ENCODE results near the gene AMIGO2. TPM values are rescaled to one million over a fixed set of nuclear protein-coding genes. Genes with fewer than 3 reads are reported as not detected.

The AMIGO2 gene
- total RNA-seq, 1 experiment from 2014 or later = 8.6 TPM

GRCh38 chr12:47039079-47039478 is 40.7 kb downstream of the AMIGO2 start:
- no peak for DNase-seq
- Mint-ChIP-seq H3K4me1 (peaks cover 13 to 15% of the 10 kb centered on the region in 2 experiments), H3K27ac (no peak overlapping the region), H3K27me3 (ENCODE audit: low read depth) (no peaks in the 10 kb centered on the region), H3K4me3 (no peak overlapping the region), H3K9me3 (peaks cover 0 to 2% of the 10 kb centered on the region in 2 experiments; a peak in 1 of 5 replicates), H3K36me3 (ENCODE audit: insufficient read depth in 1 of 3, low read depth in 3 of 3) (peaks cover 0 to 2% (median 0%) of the 10 kb centered on the region in 3 experiments; a peak in 2 of 7 replicates)
- Histone ChIP-seq H3K27ac (ENCODE audit: insufficient read length, low read depth, low read length) (no peak overlapping the region), H3K14ac (ENCODE audit: insufficient read depth, low read length) (no peak overlapping the region), H3K79me1 (ENCODE audit: insufficient read depth, low read depth, low read length, poor library complexity, severe bottlenecking) (no peaks in the 10 kb centered on the region), H3K27me3 (ENCODE audit: insufficient read depth, low read length) (no peaks in the 10 kb centered on the region), H3K9ac (ENCODE audit: extremely low read depth, insufficient read length, low read length) (no peak overlapping the region), H3K18ac (ENCODE audit: insufficient read length, low read depth, low read length) (no peak overlapping the region), H2BK12ac (ENCODE audit: insufficient read length, low read depth, low read length) (no peak overlapping the region), H2AK5ac (ENCODE audit: insufficient read length, low read length) (no peak overlapping the region), H3T11ph (ENCODE audit: low read length) (no peak overlapping the region), H4K20me1 (ENCODE audit: control insufficient read depth, insufficient read depth, insufficient read length) (no peaks in the 10 kb centered on the region), H2BK120ac (ENCODE audit: low read depth, low read length, poor library complexity, severe bottlenecking) (no peak overlapping the region), H4K91ac (ENCODE audit: insufficient read length, low read depth, low read length) (no peak overlapping the region), H2AFZ (ENCODE audit: low read length) (no peak overlapping the region), H2BK5ac (ENCODE audit: insufficient read length, low read length) (no peak overlapping the region), H3K9me3 (ENCODE audit: control insufficient read depth, low read depth, low read length) (no peaks in the 10 kb centered on the region), H3K4me2 (ENCODE audit: insufficient read depth, insufficient read length, low read length) (no peak overlapping the region), H4K8ac (replicated peaks; ENCODE audit: insufficient read length, low read depth, low read length) (no peak overlapping the region), H3K79me2 (ENCODE audit: insufficient read depth, low read length) (no peaks in the 10 kb centered on the region), H4K5ac (ENCODE audit: insufficient read length, low read depth, low read length) (no peak overlapping the region), H3K23ac (ENCODE audit: insufficient read length, low read depth, low read length) (no peak overlapping the region), H3K4ac (ENCODE audit: low read depth, low read length) (no peak overlapping the region), H3K23me2 (ENCODE audit: insufficient read length, low read depth, low read length, poor library complexity, severe bottlenecking) (no peaks in the 10 kb centered on the region), H3K56ac (ENCODE audit: insufficient read length, low read depth, low read length) (no peak overlapping the region), H2BK20ac (ENCODE audit: low read depth, low read length, poor library complexity, severe bottlenecking) (no peak overlapping the region), H2BK15ac (ENCODE audit: low read depth, low read length) (no peak overlapping the region), H3K4me1 (ENCODE audit: insufficient read depth, low read length) (no peaks in the 10 kb centered on the region)
- no peak for TF ChIP-seq CTCF (conservative IDR thresholded peaks at IDR 0.05)
- WGBS (ENCODE audit: extremely low coverage, insufficient read length, low lambda C conversion rate) = no CpG with 5 or more reads among the region's 2 CpGs
